Spleen (tissue), 11 donors: ENCODE results near the gene C10orf67. TPM values are rescaled to one million over a fixed set of nuclear protein-coding genes. Genes with fewer than 3 reads are reported as not detected.

ENCODE experiments used
- DNase-seq: peaks from one replicate; pipeline ENCODE4 v3.0.0-alpha.2; 2020
- H3K27ac ChIP-seq, 8 donors: fragments of 200-600 bp; sonication (generic) in 7 of 8; 1 replicate in 4 of 8; 2 replicates in 4 of 8; pipeline versions ENCODE4 v1.5.0 to v1.8.0; 2016 to 2021; ENCODE audit warnings: inconsistent platforms in 4 of 8, mild to moderate bottlenecking in 4 of 8, moderate library complexity in 1 of 8
- H3K27me3 ChIP-seq, 7 donors: fragments of 200-600 bp; sonication (generic) in 6 of 7; replicated peaks in 1 of 7; 1 replicate in 4 of 7; 2 replicates in 3 of 7; pipeline versions ENCODE4 v1.5.0 to v1.8.0; 2016 to 2021; ENCODE audit warnings: inconsistent platforms in 3 of 7, mild to moderate bottlenecking in 1 of 7
- H3K36me3 ChIP-seq, 6 donors: fragments of 200-600 bp; sonication (generic) in 5 of 6; 1 replicate in 4 of 6; 2 replicates in 2 of 6; pipeline versions ENCODE4 v1.5.0 to v1.8.0; 2016 to 2021; ENCODE audit warnings: inconsistent platforms in 2 of 6
- H3K4me1 ChIP-seq, 6 donors: fragments of 200-600 bp; sonication (generic) in 5 of 6; 1 replicate in 3 of 6; 2 replicates in 3 of 6; pipeline versions ENCODE4 v1.5.0 to v1.8.0; 2016 to 2021; ENCODE audit warnings: inconsistent platforms in 3 of 6
- H3K4me3 ChIP-seq, 8 donors: fragments of 200-600 bp; sonication (generic) in 7 of 8; 1 replicate in 4 of 8; 2 replicates in 4 of 8; pipeline versions ENCODE4 v1.5.0 to v1.8.0; 2016 to 2021; ENCODE audit warnings: inconsistent platforms in 4 of 8, mild to moderate bottlenecking in 4 of 8, moderate library complexity in 2 of 8
- H3K9me3 ChIP-seq, 8 donors: fragments of 200-600 bp; sonication (generic) in 7 of 8; 1 replicate in 4 of 8; 2 replicates in 4 of 8; pipeline versions ENCODE4 v1.5.0 to v1.8.0; 2016 to 2021; ENCODE audit warnings: inconsistent platforms in 4 of 8
- CTCF ChIP-seq, 11 experiments: fragments of 200-600 bp in 7 of 11; fragments of 450-650 bp in 4 of 11; sonication (generic) in 4 of 11; IDR thresholded peaks in 8 of 11; conservative IDR thresholded peaks in 3 of 11; 1 replicate in 7 of 11; 2 replicates in 4 of 11; pipeline versions ENCODE4 v1.4.0 to v1.8.0; 2016 to 2021; ENCODE audit warnings: antibody characterized with exemption in 11 of 11, inconsistent platforms in 4 of 11, mild to moderate bottlenecking in 1 of 11
- POLR2A ChIP-seq, 3 donors: fragments of 450-650 bp; IDR thresholded peaks; one replicate each; pipeline ENCODE4 v1.5.1; 2017; ENCODE audit warnings: antibody characterized with exemption in 3 of 3, mild to moderate bottlenecking in 1 of 3
- POLR2AphosphoS5 ChIP-seq, 3 donors: sonication (generic); formaldehyde crosslinking; IDR thresholded peaks; one replicate each; pipeline ENCODE4 v1.5.1; 2017; ENCODE audit warnings: antibody characterized with exemption in 3 of 3
- WGBS, 5 donors: extraction: QIAGEN DNeasy Blood & Tissue Kit in 3 of 5; methylation state at CpG; one replicate each; pipeline versions ENCODE4 v1.1.5 to v1.1.7; 2013 to 2018; 5-methylcytosine and 5-hydroxymethylcytosine counted together
- intact Hi-C: fragments of 100-400 bp; cut with DNase I; formaldehyde crosslinking; loops from one replicate; pipeline ENCODE4 v1.15.0; 2023; ENCODE audit warnings: low total_unique reads
- microRNA-seq, 3 donors: library from miRNA; unstranded; fragments of <30 nt; microRNA quantifications; one replicate each; pipeline versions ENCODE4 to v1.1.0, GENCODE V29; 2019 to 2020
- polyA plus RNA-seq, 3 donors: library from polyadenylated mRNA; stranded (reverse); fragments of 200-250 nt; gene quantifications; one replicate each; pipeline ENCODE4 v1.2.1, GENCODE V29; 2013
- small RNA-seq, 4 donors: library from RNA; depleted of rRNA; stranded (forward); fragments of <200 nt; gene quantifications; one replicate each; pipeline ENCODE3, GENCODE V24; 2016
- total RNA-seq, 7 donors: library from RNA; depleted of rRNA in 3 of 7; stranded (reverse); fragments of >200 nt in 3 of 7; fragmentation: NEBNext Ultra II Directional in 4 of 7; extraction: Animal tissue kit (Norgen Biotek cat#: 25700) in 4 of 7; gene quantifications; one replicate each; pipeline versions ENCODE4 v1.1.0 to v1.2.1, GENCODE V29; 2016 to 2021
- donor health status: healthy with polysubstance abuse.
- donor health status: DM: no; HTN: no; CAD: no; lungs with moderate emphysema.
- donor health status: DM: no; HTN: no; CAD: no.
- donor health status: Bipolar disorder and iron deficiency.
- donor health status: healthy.
- donor health status: DM: no; HTN: no; CAD: no.
- donor health status: DM: yes; HTN: yes; CAD: no.

The C10orf67 gene
- total and polyA plus RNA-seq, 10 donors = 0.02 to 0.32 (median 0.21) TPM; not detected in 4

- WGBS, 5 donors = 77 to 93% (median 81%) methylated on average over 7 of the region's 7 CpGs
- Histone ChIP-seq H3K27me3 (peaks cover 0 to 56% (median 0%) of the 10 kb centered on the region in 7 donors), H3K27ac (no peak overlapping the region), H3K9me3 (no peaks in the 10 kb centered on the region), H3K36me3 (no peaks in the 10 kb centered on the region), H3K4me3 (no peak overlapping the region), H3K4me1 (peaks cover 0 to 17% (median 8%) of the 10 kb centered on the region in 6 donors)
- intact Hi-C loops = no loop called here
- TF ChIP-seq CTCF (IDR thresholded peaks at IDR 0.05 in 8 of 11, conservative IDR thresholded peaks at IDR 0.05 in 3 of 11) = no peak
- TF ChIP-seq POLR2AphosphoS5 (IDR thresholded peaks at IDR 0.05) = no peak
- TF ChIP-seq POLR2A (IDR thresholded peaks at IDR 0.05) = no peak
- no peak for DNase-seq
These were observed 189.4 kb downstream of the C10orf67 start for GRCh38 chr10:23155169-23155568.

Small RNAs within 50 kb of the gene (microRNA-seq; reads per million reads assigned to microRNA genes)
- gene MIR1254-2 = 0 reads per million in 3 donors

Small RNAs within 50 kb of the gene (small RNA-seq; reads per million reads assigned to genes)
- gene MIR1254-2 = 0 reads per million in 4 donors
- gene RF00561 = 0 reads per million in 4 donors

Other genes starting within 250 kb of the C10orf67 start
- 10 to 100 TPM; 12.2 to 29.4 (median 21.7) TPM for gene MSRB2, start 249.2 kb downstream of the C10orf67 start, total RNA-seq
- gene MSRB2, start 249.2 kb downstream of the C10orf67 start, polyA plus RNA-seq = 10 to 100 TPM; 12.6 to 14.5 (median 13.3) TPM
- not detected for gene PTF1A, start 152.5 kb downstream of the C10orf67 start, total RNA-seq
- not detected for gene PTF1A, start 152.5 kb downstream of the C10orf67 start, polyA plus RNA-seq
- gene OTUD1, start 94.3 kb upstream of the C10orf67 start, total RNA-seq = 10 to 100 TPM; 18.4 to 34.4 (median 30.4) TPM
- 10 to 100 TPM; 11.7 to 14.6 (median 14.1) TPM for gene OTUD1, start 94.3 kb upstream of the C10orf67 start, polyA plus RNA-seq